ENCODE measurements around the gene HORMAD2.

HORMAD2 gene

DNA sequence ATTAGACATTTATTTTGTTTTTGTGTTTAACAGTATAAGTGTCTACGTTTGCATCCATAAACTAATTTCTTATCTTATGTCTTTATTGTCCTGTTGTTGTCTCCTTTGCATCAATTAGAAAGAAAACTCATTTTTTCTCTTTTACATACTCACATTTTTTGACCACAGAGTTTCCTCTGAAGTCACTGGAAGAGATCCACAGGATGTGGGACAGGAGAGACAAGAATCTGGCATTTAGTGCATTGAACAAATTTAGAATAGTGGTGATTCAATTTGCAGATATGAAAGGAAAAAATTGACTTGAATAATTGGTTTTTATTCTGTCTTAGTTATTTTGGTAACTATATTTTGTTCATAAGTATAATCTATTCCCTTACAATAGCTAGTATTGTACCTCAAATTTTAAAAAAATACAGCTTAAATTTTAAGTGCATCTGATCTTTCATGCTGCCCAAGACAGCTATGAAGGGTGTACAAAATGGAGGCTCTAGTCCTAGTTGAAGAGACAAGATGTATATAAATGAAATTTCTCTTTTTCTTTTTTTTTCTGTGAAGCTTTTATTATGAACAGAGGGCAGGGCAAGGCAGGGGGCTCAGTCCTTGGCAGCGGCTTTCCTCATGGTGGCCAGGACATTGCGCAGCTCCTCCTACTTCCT, 24.4 kb downstream of the HORMAD2 start:
- no peak for DNase-seq (ENCODE audit: low read depth, low spot score)
- TF ChIP-seq, protein P1, sequence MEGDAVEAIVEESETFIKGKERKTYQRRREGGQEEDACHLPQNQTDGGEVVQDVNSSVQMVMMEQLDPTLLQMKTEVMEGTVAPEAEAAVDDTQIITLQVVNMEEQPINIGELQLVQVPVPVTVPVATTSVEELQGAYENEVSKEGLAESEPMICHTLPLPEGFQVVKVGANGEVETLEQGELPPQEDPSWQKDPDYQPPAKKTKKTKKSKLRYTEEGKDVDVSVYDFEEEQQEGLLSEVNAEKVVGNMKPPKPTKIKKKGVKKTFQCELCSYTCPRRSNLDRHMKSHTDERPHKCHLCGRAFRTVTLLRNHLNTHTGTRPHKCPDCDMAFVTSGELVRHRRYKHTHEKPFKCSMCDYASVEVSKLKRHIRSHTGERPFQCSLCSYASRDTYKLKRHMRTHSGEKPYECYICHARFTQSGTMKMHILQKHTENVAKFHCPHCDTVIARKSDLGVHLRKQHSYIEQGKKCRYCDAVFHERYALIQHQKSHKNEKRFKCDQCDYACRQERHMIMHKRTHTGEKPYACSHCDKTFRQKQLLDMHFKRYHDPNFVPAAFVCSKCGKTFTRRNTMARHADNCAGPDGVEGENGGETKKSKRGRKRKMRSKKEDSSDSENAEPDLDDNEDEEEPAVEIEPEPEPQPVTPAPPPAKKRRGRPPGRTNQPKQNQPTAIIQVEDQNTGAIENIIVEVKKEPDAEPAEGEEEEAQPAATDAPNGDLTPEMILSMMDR (IDR thresholded peaks at IDR 0.05; ENCODE audit: insufficient read depth, low read length, missing control alignments): no peak
- no peak overlapping the region for H3K4me3 ChIP-seq (ENCODE audit: low read depth, low read length)
- ChIA-PET POLR2A (no interaction called here), CTCF (interaction anchor here (0.5 to 5.3 kb wide), 12 partner anchors 14 to 479 kb away, joined by 3 to 48 read pairs (median 4); partner anchors contain the start of genes CASTOR1, LIF and RNF215)

DNA sequence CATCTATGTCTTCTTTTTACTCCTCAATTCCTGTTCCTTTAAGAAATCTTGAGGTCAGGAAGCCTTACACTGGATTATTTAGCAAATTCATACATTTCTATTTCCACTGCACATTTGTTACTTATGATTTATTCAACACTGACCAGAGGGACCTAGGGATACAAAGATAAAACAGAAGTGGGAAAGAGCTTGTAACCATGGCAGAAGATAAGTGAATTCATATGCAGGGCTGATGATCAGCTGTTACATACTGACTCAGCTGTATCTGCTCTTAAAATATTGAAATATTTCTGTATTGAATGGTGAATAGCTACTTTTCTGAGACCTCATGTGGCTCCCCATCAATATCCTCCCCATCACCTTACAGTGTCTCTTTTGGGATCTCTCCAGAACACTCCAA, 25.2 kb downstream of the HORMAD2 start:
- no peak overlapping the region for H3K4me3 ChIP-seq (ENCODE audit: low read depth, low read length)
- TF ChIP-seq, protein P1 (IDR thresholded peaks at IDR 0.05; ENCODE audit: insufficient read depth, low read length, missing control alignments): no peak
- ChIA-PET CTCF (interaction anchor here (0.7 to 5.3 kb wide), 12 partner anchors 9 to 480 kb away, joined by 3 to 48 read pairs (median 4); partner anchors contain the start of gene CASTOR1), POLR2A (no interaction called here)
- DNase-seq (ENCODE audit: low read depth, low spot score): no peak

DNA sequence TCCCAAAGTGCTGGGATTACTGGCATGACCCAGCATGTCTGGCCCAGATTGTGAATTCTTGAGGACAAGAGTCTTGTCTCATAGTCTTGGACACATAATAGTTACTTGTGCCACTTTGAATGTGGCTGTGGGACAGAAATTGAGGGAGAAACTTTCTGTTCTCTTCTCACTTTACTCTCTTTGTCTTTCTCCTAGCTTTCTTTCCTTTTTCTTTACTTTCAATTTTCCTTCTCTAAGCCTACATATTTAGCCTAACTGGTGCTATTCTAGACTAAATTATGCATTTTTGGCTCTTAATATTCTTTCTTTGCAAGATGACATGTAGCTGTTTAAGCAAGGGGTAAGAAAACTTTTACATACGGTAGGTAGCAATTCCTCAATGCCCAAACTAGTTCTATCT, 33.2 kb downstream of the HORMAD2 start:
- no peak overlapping the region for H3K4me3 ChIP-seq (ENCODE audit: low read depth, low read length)
- TF ChIP-seq, protein P1 (IDR thresholded peaks at IDR 0.05; ENCODE audit: insufficient read depth, low read length, missing control alignments): no peak
- ChIA-PET CTCF (interaction anchor here (1.3 to 3.4 kb wide), 3 partner anchors 138 to 274 kb away, joined by 4 to 23 read pairs (median 5); partner anchors contain the start of genes CASTOR1 and RNF215), POLR2A (no interaction called here)
- no peak for DNase-seq (ENCODE audit: low read depth, low spot score)

DNA sequence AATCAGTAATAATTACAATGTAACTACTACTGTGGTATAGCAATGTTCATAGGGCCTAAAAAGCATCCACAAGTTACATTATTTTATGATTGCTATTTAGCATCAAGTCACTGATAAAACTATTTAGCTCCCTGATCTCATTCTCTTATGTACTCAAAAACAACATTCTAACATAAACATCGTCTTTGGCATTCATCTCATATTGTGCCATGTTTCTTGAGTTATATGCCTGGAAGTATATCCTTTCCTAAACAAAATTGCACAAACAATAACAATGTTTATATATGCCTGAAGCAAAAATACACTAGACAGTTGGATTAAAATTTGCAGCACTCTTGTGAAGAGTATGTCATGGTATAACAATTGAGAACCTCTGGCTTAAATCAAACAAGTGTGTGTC, 34.1 kb downstream of the HORMAD2 start:
- ChIA-PET POLR2A (no interaction called here), CTCF (interaction anchor here (0.6 to 3.4 kb wide), 4 partner anchors 9 to 174 kb away, joined by 3 to 23 read pairs (median 4); partner anchors contain the start of gene CASTOR1)
- DNase-seq (ENCODE audit: low read depth, low spot score): no peak
- no peak overlapping the region for H3K4me3 ChIP-seq (ENCODE audit: low read depth, low read length)
- TF ChIP-seq, protein P1 (IDR thresholded peaks at IDR 0.05; ENCODE audit: insufficient read depth, low read length, missing control alignments): no peak

DNA sequence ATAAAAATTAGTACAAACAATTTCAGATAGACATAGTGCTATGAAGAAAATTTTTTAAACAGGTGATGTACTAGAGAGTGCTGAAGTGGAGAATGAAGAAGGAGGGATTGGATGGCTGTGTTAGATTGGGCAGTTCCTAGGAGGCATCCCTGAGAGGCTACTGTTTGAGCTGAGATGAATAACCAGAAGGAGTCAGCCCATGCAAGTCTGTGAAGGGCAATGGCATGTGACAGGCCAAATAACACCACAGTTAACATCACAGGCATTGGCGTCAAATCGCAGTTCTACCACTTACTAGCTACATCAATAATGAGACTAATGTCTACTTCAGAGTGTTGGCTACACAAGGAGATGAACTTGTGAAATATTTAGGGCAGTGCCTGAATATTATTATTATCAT, 35.4 kb downstream of the HORMAD2 start:
- CTCF ChIA-PET: interaction anchor here (1.0 kb wide), 2 partner anchors 93 to 475 kb away, joined by 3 read pairs; no protein-coding TSS in a partner anchor
- POLR2A ChIA-PET: no interaction called here
- H3K4me3 ChIP-seq (ENCODE audit: low read depth, low read length): no peak overlapping the region
- DNase-seq (ENCODE audit: low read depth, low spot score): no peak
- TF ChIP-seq, protein P1 (IDR thresholded peaks at IDR 0.05; ENCODE audit: insufficient read depth, low read length, missing control alignments): no peak

DNA sequence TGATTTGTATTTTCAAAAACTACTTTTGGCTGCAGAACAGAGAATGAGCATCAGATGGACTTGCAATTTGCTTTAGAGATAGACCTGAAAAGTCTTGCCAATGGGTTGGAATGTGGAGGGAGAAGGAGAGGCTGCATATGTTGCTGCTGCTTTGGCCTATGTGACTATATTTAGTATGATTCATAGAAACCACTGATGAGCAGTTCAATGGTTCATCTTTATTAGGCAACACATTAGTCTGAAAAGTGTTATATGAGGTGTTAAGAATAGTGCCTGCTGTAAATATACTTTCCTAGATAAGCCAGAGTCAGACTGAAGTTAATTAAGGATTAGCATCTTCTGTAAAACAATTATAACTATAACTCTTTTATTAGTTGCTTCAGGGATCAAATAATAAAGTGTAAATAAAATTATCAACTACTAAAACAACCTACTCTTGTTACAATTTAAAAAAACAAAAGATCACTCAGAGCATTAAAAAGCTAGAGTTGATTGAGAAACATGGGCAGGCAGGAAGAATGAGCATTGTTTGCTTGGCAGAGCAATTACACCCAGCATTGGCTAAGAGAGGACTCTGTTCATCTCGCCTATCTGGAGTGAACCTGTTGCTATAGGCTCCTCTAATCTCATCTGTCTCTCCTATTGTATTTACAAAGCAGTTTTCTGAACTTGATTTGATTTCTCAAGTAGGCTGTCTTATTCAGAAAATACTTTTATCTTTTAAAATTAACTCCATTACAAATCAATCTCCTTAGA, 36.3 kb downstream of the HORMAD2 start:
- no peak overlapping the region for H3K4me3 ChIP-seq (ENCODE audit: low read depth, low read length)
- TF ChIP-seq, protein P1 (IDR thresholded peaks at IDR 0.05; ENCODE audit: insufficient read depth, low read length, missing control alignments): no peak
- CTCF ChIA-PET: interaction anchor here (1.0 to 6.4 kb wide), 5 partner anchors 8 to 476 kb away, joined by 3 to 52 read pairs (median 3); no protein-coding TSS in a partner anchor
- POLR2A ChIA-PET: no interaction called here
- DNase-seq (ENCODE audit: low read depth, low spot score): peak; percentile 31

Data from AG04449 (cell line).